ENCODE data around the gene GSPT1.

DNA sequence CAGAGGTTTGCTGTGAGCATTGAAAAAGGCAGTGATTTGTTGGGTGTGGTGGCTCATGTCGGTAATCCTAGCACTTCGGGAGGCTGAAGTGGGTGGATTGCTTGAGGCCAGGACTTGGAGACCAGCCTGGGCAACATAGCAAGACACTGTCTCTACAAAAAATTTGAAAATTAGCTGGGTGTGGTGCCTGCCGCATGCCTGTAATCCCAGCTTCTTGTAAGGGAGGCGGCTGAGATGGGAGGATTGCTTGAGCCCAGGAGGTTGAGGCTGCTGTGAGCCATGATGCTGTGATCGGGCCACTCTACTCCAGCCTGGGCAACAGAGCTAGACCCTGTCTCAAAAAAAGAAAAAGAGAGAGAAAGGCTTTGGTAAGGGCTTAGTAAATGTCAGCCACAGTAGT, 33.1 kb upstream of the GSPT1 start:
- no peak for TF ChIP-seq REST (IDR thresholded peaks at IDR 0.05; ENCODE audit: insufficient read depth in 1 of 2, low read depth in 2 of 2, low read length in 1 of 2)
- TF ChIP-seq POLR2AphosphoS5 (IDR thresholded peaks at IDR 0.05; ENCODE audit: low read depth, low read length) = no peak
- no peak for TF ChIP-seq CTCF (IDR thresholded peaks at IDR 0.05)
- TF ChIP-seq TCF7L2 (IDR thresholded peaks at IDR 0.05; ENCODE audit: low read depth, low read length) = no peak

All from Panc1 (cell line).